Choroid plexus epithelial cell (primary cell): ENCODE measurements around the gene POTED.
"Not testable (repeated sequence)": the region's sequence is repeated elsewhere in the genome, so short reads cannot be mapped to it uniquely, and the experiment has no call there.

Experiments
- DNase-seq: peaks from one replicate; pipeline ENCODE4 v3.0.0-alpha.2; 2010; ENCODE audit warnings: low read depth
- H3K4me3 ChIP-seq: 2 replicates; pipeline ENCODE4 v1.5.1; 2011; ENCODE audit warnings: low read depth, mild to moderate bottlenecking, control low read depth, low read length, moderate library complexity

POTED gene

GRCh38 chr21:13609477-13609876 is at the start of gene POTED:
TSS of gene POTED (plus strand) at chr21:13609777. CDS start at chr21:13610229, 452 bp downstream.
- DNase-seq, H3K4me3 ChIP-seq: not testable (repeated sequence)

GRCh38 chr21:13650101-13650500 is 40.5 kb downstream of the POTED start:
- H3K4me3 ChIP-seq, DNase-seq: not testable (repeated sequence)

GRCh38 chr21:13651746-13652145 is 42.2 kb downstream of the POTED start:
- not testable (repeated sequence) for H3K4me3 ChIP-seq, DNase-seq
